Fibroblast of skin of left biceps (primary cell): ENCODE data around the gene PODXL.
"Not testable (repeated sequence)": the region's sequence is repeated elsewhere in the genome, so short reads cannot be mapped to it uniquely, and the experiment has no call there.

ENCODE experiments used
- DNase-seq, 2 experiments: peaks; one replicate each; pipeline ENCODE4 v3.0.0-alpha.2; 2013; ENCODE audit warnings: low read depth in 2 of 2

PODXL gene

GRCh38 chr7:131538071-131538812, 18.2 kb downstream of the PODXL start:
- no peak for DNase-seq

- peak; percentile 58 to 59 for DNase-seq
These were observed 18.9 kb downstream of the PODXL start for GRCh38 chr7:131537571-131537978.

GRCh38 chr7:131536361-131536849, 20.0 kb downstream of the PODXL start:
- no peak for DNase-seq

- no peak for DNase-seq
These were observed 22.6 kb downstream of the PODXL start for GRCh38 chr7:131533566-131534561.

GRCh38 chr7:131533151-131533559, 23.3 kb downstream of the PODXL start:
- DNase-seq: no peak

- DNase-seq: no peak
These were observed 23.8 kb downstream of the PODXL start for GRCh38 chr7:131532570-131533091.

- DNase-seq: no peak
These were observed 26.3 kb downstream of the PODXL start for GRCh38 chr7:131530137-131530536.

- DNase-seq: no peak
These were observed 26.8 kb downstream of the PODXL start for GRCh38 chr7:131529617-131530016.

- DNase-seq: no peak
These were observed 27.2 kb downstream of the PODXL start for GRCh38 chr7:131529179-131529578.

- DNase-seq: no peak
These were observed 29.0 kb downstream of the PODXL start for GRCh38 chr7:131527456-131527855.

GRCh38 chr7:131525820-131526219, 30.6 kb downstream of the PODXL start:
- no peak for DNase-seq

GRCh38 chr7:131524703-131525102, 31.7 kb downstream of the PODXL start:
- no peak for DNase-seq

GRCh38 chr7:131524115-131524514, 32.3 kb downstream of the PODXL start:
- no peak for DNase-seq

- no peak for DNase-seq
These were observed 34.0 kb downstream of the PODXL start for GRCh38 chr7:131522325-131522930.

- no peak for DNase-seq
These were observed 34.7 kb downstream of the PODXL start for GRCh38 chr7:131521651-131522163.

- DNase-seq: no peak
These were observed 37.8 kb downstream of the PODXL start for GRCh38 chr7:131518626-131519025.

GRCh38 chr7:131517218-131517923, 39.1 kb downstream of the PODXL start:
- DNase-seq: no peak

- DNase-seq: not testable (repeated sequence)
These were observed 41.0 kb downstream of the PODXL start for GRCh38 chr7:131515471-131515870.

- DNase-seq: peak in 1 of 2 experiments; percentile 46
These were observed 43.0 kb downstream of the PODXL start for GRCh38 chr7:131513245-131514061.
